Endothelial cell of umbilical vein (primary cell): Measurements from ENCODE around the gene MTLN.
"Not testable (repeated sequence)": the region's sequence is repeated elsewhere in the genome, so short reads cannot be mapped to it uniquely, and the experiment has no call there.

Experiments
- EZH2 ChIP-seq: IDR thresholded peaks from 2 replicates; pipeline ENCODE4 v1.6.1; 2012; ENCODE audit warnings: borderline replicate concordance, low read depth, mild to moderate bottlenecking, moderate library complexity, low read length, inconsistent platforms; ENCODE audit not compliant: severe bottlenecking
- JUN ChIP-seq: IDR thresholded peaks from 2 replicates; pipeline ENCODE4 v1.6.1; 2011; ENCODE audit warnings: borderline replicate concordance, low read depth; ENCODE audit not compliant: insufficient read length, insufficient read depth
- MYC ChIP-seq: IDR thresholded peaks from one replicate; pipeline ENCODE4 v1.6.1; 2011; ENCODE audit warnings: mild to moderate bottlenecking, low read depth, low read length
- POLR2A ChIP-seq: IDR thresholded peaks from 2 replicates; pipeline ENCODE4 v1.6.1; 2012; ENCODE audit warnings: low read depth, mild to moderate bottlenecking, control low read depth, low read length
- POLR2AphosphoS5 ChIP-seq: IDR thresholded peaks from 2 replicates; pipeline ENCODE4 v1.6.1; 2012; ENCODE audit warnings: low read depth, mild to moderate bottlenecking, control low read depth, low read length, moderate library complexity; ENCODE audit not compliant: insufficient read depth
- TF ChIP-seq, protein P1 (sequence below), 2 donors: IDR thresholded peaks; 1 replicate in 1 of 2; 2 replicates in 1 of 2; pipeline ENCODE4 v1.5.1; 2011; ENCODE audit warnings: low read length in 2 of 2, mild to moderate bottlenecking in 2 of 2, moderate library complexity in 2 of 2, control low read depth in 1 of 2, inconsistent platforms in 1 of 2, low read depth in 1 of 2; ENCODE audit not compliant: insufficient read depth in 1 of 2; ENCODE audit errors: extremely low read depth in 1 of 2

DNA sequence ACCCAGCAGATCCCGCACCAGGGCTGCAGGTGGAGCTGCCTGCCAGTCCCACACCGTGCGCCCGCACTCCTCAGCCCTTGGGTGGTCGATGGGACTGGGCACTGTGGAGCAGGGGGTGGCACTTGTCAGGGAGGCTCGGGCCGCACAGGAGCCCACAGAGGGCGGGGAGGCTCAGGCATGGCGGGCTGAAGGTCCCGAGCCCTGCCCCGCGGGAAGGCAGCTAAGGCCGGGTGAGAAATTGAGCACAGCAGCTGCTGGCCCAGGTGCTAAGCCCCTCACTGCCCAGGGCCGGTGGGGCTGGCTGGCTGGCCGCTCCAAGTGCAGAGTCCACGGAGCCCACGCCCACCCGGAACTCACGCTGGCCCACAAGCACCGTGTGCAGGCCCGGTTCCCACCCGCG, 22.2 kb downstream of the MTLN start:
- TF ChIP-seq POLR2A, POLR2AphosphoS5, MYC, JUN, EZH2: not testable (repeated sequence)
- TF ChIP-seq, protein P1, sequence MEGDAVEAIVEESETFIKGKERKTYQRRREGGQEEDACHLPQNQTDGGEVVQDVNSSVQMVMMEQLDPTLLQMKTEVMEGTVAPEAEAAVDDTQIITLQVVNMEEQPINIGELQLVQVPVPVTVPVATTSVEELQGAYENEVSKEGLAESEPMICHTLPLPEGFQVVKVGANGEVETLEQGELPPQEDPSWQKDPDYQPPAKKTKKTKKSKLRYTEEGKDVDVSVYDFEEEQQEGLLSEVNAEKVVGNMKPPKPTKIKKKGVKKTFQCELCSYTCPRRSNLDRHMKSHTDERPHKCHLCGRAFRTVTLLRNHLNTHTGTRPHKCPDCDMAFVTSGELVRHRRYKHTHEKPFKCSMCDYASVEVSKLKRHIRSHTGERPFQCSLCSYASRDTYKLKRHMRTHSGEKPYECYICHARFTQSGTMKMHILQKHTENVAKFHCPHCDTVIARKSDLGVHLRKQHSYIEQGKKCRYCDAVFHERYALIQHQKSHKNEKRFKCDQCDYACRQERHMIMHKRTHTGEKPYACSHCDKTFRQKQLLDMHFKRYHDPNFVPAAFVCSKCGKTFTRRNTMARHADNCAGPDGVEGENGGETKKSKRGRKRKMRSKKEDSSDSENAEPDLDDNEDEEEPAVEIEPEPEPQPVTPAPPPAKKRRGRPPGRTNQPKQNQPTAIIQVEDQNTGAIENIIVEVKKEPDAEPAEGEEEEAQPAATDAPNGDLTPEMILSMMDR (IDR thresholded peaks at IDR 0.05; ENCODE audit: extremely low read depth in 1 of 2, insufficient read depth in 1 of 2, low read depth in 1 of 2, low read length in 2 of 2), result not testable (repeated sequence)
